HG02798 (cell line): Measurements from ENCODE around the gene TIGD6.
A peak's percentile ranks its signal among the peaks of the same experiment; 100 is the strongest.

ENCODE experiments used
- ATAC-seq: cut with Tn5 transposase; IDR thresholded peaks from one replicate; pipeline ENCODE4 v1.9.1; 2021; ENCODE audit warnings: mild to moderate bottlenecking; ENCODE audit not compliant: unreplicated experiment, poor library complexity

Gene TIGD6

GRCh38 chr5:150017226-150018005 is 17.0 kb upstream of the TIGD6 start:
- no peak for ATAC-seq

GRCh38 chr5:150016537-150016936 is 16.1 kb upstream of the TIGD6 start:
- ATAC-seq, result no peak

- ATAC-seq, result no peak
Measured at GRCh38 chr5:150015415-150015814, 15.0 kb upstream of the TIGD6 start.

GRCh38 chr5:150014456-150014855 is 14.0 kb upstream of the TIGD6 start:
- no peak for ATAC-seq

GRCh38 chr5:150013931-150014330 is 13.5 kb upstream of the TIGD6 start:
- ATAC-seq, result no peak

- no peak for ATAC-seq
Measured at GRCh38 chr5:150009671-150010387, 9.4 kb upstream of the TIGD6 start.

- ATAC-seq, result no peak
Measured at GRCh38 chr5:150007050-150007449, 6.6 kb upstream of the TIGD6 start.

- no peak for ATAC-seq
Measured at GRCh38 chr5:150006318-150006717, 5.9 kb upstream of the TIGD6 start.

GRCh38 chr5:150001660-150002486 is 1.4 kb upstream of the TIGD6 start:
- peak; percentile 57 for ATAC-seq

GRCh38 chr5:150000990-150001659 is 671 bp upstream of the TIGD6 start:
- peak; percentile 1 for ATAC-seq

- ATAC-seq, result no peak
Measured at GRCh38 chr5:149999866-150000255, 593 bp downstream of the TIGD6 start.

- no peak for ATAC-seq
Measured at GRCh38 chr5:149999359-149999758, 1.1 kb downstream of the TIGD6 start.

- no peak for ATAC-seq
Measured at GRCh38 chr5:149998281-149998680, 2.2 kb downstream of the TIGD6 start.

- no peak for ATAC-seq
Measured at GRCh38 chr5:149996205-149996890, 4.1 kb downstream of the TIGD6 start.

GRCh38 chr5:149995385-149996204 is 4.9 kb downstream of the TIGD6 start:
- no peak for ATAC-seq

GRCh38 chr5:149993471-149993870 is 7.0 kb downstream of the TIGD6 start:
- no peak for ATAC-seq

GRCh38 chr5:149990518-149991376 is 9.7 kb downstream of the TIGD6 start:
- ATAC-seq, result peak; percentile 80

GRCh38 chr5:149988126-149988525 is 12.3 kb downstream of the TIGD6 start:
- no peak for ATAC-seq
